ENCODE measurements around the gene MTCH1. TPM values are rescaled to one million over a fixed set of nuclear protein-coding genes. Genes with fewer than 3 reads are reported as not detected.

MTCH1 gene
- total and polyA plus RNA-seq, 10 of the 15 experiments (the other 5 are each of a cell fraction or from before 2014, with no cell fraction given) = 7.2 to 128 (median 85.2) TPM

GRCh38 chr6:37027036-37027720 lies 41.2 kb upstream of the MTCH1 start:
- Histone ChIP-seq H2AFZ (ENCODE audit: control insufficient read depth, low read depth, low read length) (no peak overlapping the region), H3K36me3 (ENCODE audit: control insufficient read depth in 2 of 2, insufficient read depth in 2 of 2, low read length in 1 of 2) (peaks cover 6 to 8% of the 10 kb centered on the region in 2 experiments), H3K27ac (ENCODE audit: control insufficient read depth, insufficient read depth) (no peak overlapping the region), H3K9me3 (replicated peaks; ENCODE audit: control insufficient read depth, insufficient read depth, low read length) (no peaks in the 10 kb centered on the region; the same call in 2 of the 3 replicates), H3K9ac (ENCODE audit: control insufficient read depth, insufficient read depth, low read length) (no peak overlapping the region), H3K79me2 (ENCODE audit: control insufficient read depth, insufficient read depth, low read length) (no peaks in the 10 kb centered on the region), H3K27me3 (replicated peaks in 1 of 2; ENCODE audit: control insufficient read depth in 2 of 2, insufficient read depth in 2 of 2, low read length in 1 of 2) (no peaks in the 10 kb centered on the region), H4K20me1 (ENCODE audit: control insufficient read depth, insufficient read depth) (no peaks in the 10 kb centered on the region), H3K4me2 (ENCODE audit: control insufficient read depth, insufficient read depth) (no peak overlapping the region), H3K4me1 (ENCODE audit: control insufficient read depth, insufficient read depth, low read length) (no peaks in the 10 kb centered on the region), H3K4me3 (no peak overlapping the region)
- ChIA-PET CTCF (interaction anchor here (0.6 to 6.4 kb wide), 7 partner anchors 9 to 187 kb away, joined by 3 to 76 read pairs (median 8); partner anchors contain the start of gene PIM1), SMC1A (ENCODE audit: uncharacterized antibody, unreplicated experiment) (interaction anchor here (0.5 to 6.3 kb wide), 4 partner anchors 9 to 182 kb away, joined by 3 to 41 read pairs (median 12); no protein-coding TSS in a partner anchor), RAD21 (ENCODE audit: unreplicated experiment) (interaction anchor here (1.1 to 4.7 kb wide), 5 partner anchors 9 to 183 kb away, joined by 4 to 31 read pairs (median 6); no protein-coding TSS in a partner anchor), POLR2A (no interaction called here)
- in situ Hi-C loops (cut with MboI) = loop anchor here (10.0 kb wide), 2 partner anchors 148 to 178 kb away; partner anchors contain the start of gene PIM1
- intact Hi-C loops (cut with micrococcal nuclease; ENCODE audit: unreplicated experiment) = no loop called here
- 88% methylated on average over 13 of the region's 15 CpGs for WGBS (ENCODE audit: insufficient coverage, insufficient replicate concordance, low lambda C conversion rate, missing lambda C conversion rate)
- FAIRE-seq = no peak
- DNase-seq (ENCODE audit: low read depth, low spot score) = no peak
- no TSS peak for BruUV-seq (replicated peaks)
- ATAC-seq = no peak
- no peak for TF ChIP-seq CEBPB (IDR thresholded peaks at IDR 0.05; ENCODE audit: borderline replicate concordance in 1 of 2, low read depth in 2 of 2, low read length in 2 of 2)
- no peak for TF ChIP-seq EED (IDR thresholded peaks at IDR 0.05; ENCODE audit: low read depth)

GRCh38 chr6:37025621-37026466 lies 39.8 kb upstream of the MTCH1 start:
- intact Hi-C loops (cut with micrococcal nuclease; ENCODE audit: unreplicated experiment) = no loop called here
- Histone ChIP-seq H3K4me3 (no peak overlapping the region), H3K27ac (ENCODE audit: control insufficient read depth, insufficient read depth) (no peak overlapping the region), H3K36me3 (ENCODE audit: control insufficient read depth in 2 of 2, insufficient read depth in 2 of 2, low read length in 1 of 2) (peaks cover 9 to 11% of the 10 kb centered on the region in 2 experiments), H3K79me2 (ENCODE audit: control insufficient read depth, insufficient read depth, low read length) (no peaks in the 10 kb centered on the region), H3K9me3 (replicated peaks; ENCODE audit: control insufficient read depth, insufficient read depth, low read length) (no peaks in the 10 kb centered on the region; the same call in 2 of the 3 replicates), H2AFZ (ENCODE audit: control insufficient read depth, low read depth, low read length) (no peak overlapping the region), H3K4me2 (ENCODE audit: control insufficient read depth, insufficient read depth) (no peak overlapping the region), H3K9ac (ENCODE audit: control insufficient read depth, insufficient read depth, low read length) (no peak overlapping the region), H3K4me1 (ENCODE audit: control insufficient read depth, insufficient read depth, low read length) (no peaks in the 10 kb centered on the region), H3K27me3 (replicated peaks in 1 of 2; ENCODE audit: control insufficient read depth in 2 of 2, insufficient read depth in 2 of 2, low read length in 1 of 2) (no peaks in the 10 kb centered on the region), H4K20me1 (ENCODE audit: control insufficient read depth, insufficient read depth) (no peaks in the 10 kb centered on the region)
- CTCF ChIA-PET = interaction anchor here (0.6 to 6.4 kb wide), 6 partner anchors 8 to 184 kb away, joined by 3 to 76 read pairs (median 8); partner anchors contain the start of gene PIM1
- FAIRE-seq (no peak), DNase-seq (ENCODE audit: low read depth, low spot score) (no peak), ATAC-seq (no peak)
- in situ Hi-C loops (cut with MboI) = loop anchor here (10.0 kb wide), 2 partner anchors 149 to 179 kb away; partner anchors contain the start of gene PIM1
- RAD21 ChIA-PET (ENCODE audit: unreplicated experiment) = interaction anchor here (2.4 to 4.7 kb wide), 2 partner anchors 145 to 184 kb away, joined by 6 to 31 read pairs; no protein-coding TSS in a partner anchor
- POLR2A ChIA-PET = no interaction called here
- 97% methylated on average over 24 of the region's 24 CpGs for WGBS (ENCODE audit: insufficient coverage, insufficient replicate concordance, low lambda C conversion rate, missing lambda C conversion rate)
- SMC1A ChIA-PET (ENCODE audit: uncharacterized antibody, unreplicated experiment) = interaction anchor here (1.3 kb wide), 1 partner anchor 130 kb away, joined by 3 read pairs; no protein-coding TSS in a partner anchor
- BruUV-seq (replicated peaks) = no TSS peak
- TF ChIP-seq E2F4 (IDR thresholded peaks at IDR 0.05; ENCODE audit: low read depth, low read length) (no peak), SMAD5 (IDR thresholded peaks at IDR 0.05; ENCODE audit: low read depth) (no peak), PBX3 (IDR thresholded peaks at IDR 0.05; ENCODE audit: insufficient replicate concordance, low read depth, low read length) (no peak), ASH2L (IDR thresholded peaks at IDR 0.05; ENCODE audit: borderline replicate concordance, low read depth) (no peak), CBX3 (IDR thresholded peaks at IDR 0.05; ENCODE audit: borderline replicate concordance, low read depth) (no peak), ZBED1 (IDR thresholded peaks at IDR 0.05; ENCODE audit: borderline replicate concordance) (no peak), MLLT1 (IDR thresholded peaks at IDR 0.05) (no peak), YY1 (IDR thresholded peaks at IDR 0.05; ENCODE audit: low read depth, low read length) (no peak)
